SU-DHL-6 (cell line): ENCODE results near the gene FSTL4.

ENCODE experiments used
- H2AFZ ChIP-seq: fragments of 200-600 bp; sonication (generic); 2 replicates; pipeline ENCODE4 v1.6.1; 2014; ENCODE audit warnings: low read depth, mild to moderate bottlenecking, moderate library complexity, mixed read lengths, antibody characterized with exemption, low read length; ENCODE audit not compliant: severe bottlenecking
- H3F3A ChIP-seq: fragments of 200-600 bp; shearing (Covaris generic); 2 replicates; pipeline ENCODE4 v1.6.0; 2016; ENCODE audit warnings: antibody characterized with exemption, mild to moderate bottlenecking; ENCODE audit not compliant: insufficient read depth
- H3K27ac ChIP-seq: fragments of 200-600 bp; sonication (generic); 2 replicates; pipeline ENCODE4 v1.5.1; 2016; ENCODE audit warnings: low read depth, mild to moderate bottlenecking, low read length, moderate library complexity, mixed read lengths
- H3K27me3 ChIP-seq: fragments of 200-600 bp; sonication (generic), shearing (Covaris generic); 2 replicates; pipeline ENCODE4 v1.6.0; 2014; ENCODE audit warnings: mild to moderate bottlenecking, low read length
- H3K36me3 ChIP-seq: fragments of 200-600 bp; sonication (generic); 2 replicates; pipeline ENCODE4 v1.6.1; 2014; ENCODE audit warnings: mild to moderate bottlenecking, low read length, mixed read lengths
- H3K4me2 ChIP-seq: fragments of 300-600, 200-600 bp; shearing (Covaris generic), sonication (generic); 2 replicates; pipeline ENCODE4 v1.6.0; 2014; ENCODE audit warnings: low read length, low read depth, mild to moderate bottlenecking; ENCODE audit not compliant: poor library complexity, severe bottlenecking
- H3K4me3 ChIP-seq: fragments of 200-600 bp; sonication (generic); 2 replicates; pipeline ENCODE4 v1.5.1; 2014; ENCODE audit warnings: antibody characterized with exemption, low read length, mild to moderate bottlenecking, mixed read lengths; ENCODE audit not compliant: insufficient read depth, poor library complexity, severe bottlenecking
- H3K79me2 ChIP-seq: fragments of 200-600 bp; sonication (generic); 2 replicates; pipeline ENCODE4 v1.6.1; 2014; ENCODE audit warnings: mild to moderate bottlenecking, low read length, moderate library complexity; ENCODE audit not compliant: insufficient read depth
- H3K9ac ChIP-seq: fragments of 200-600 bp; sonication (generic); 2 replicates; pipeline ENCODE4 v1.7.0; 2014; ENCODE audit warnings: mild to moderate bottlenecking, low read length
- H3K9me2 ChIP-seq: fragments of 200-600 bp; sonication (generic); replicated peaks from 2 replicates; pipeline ENCODE4 v1.6.1; 2014; ENCODE audit warnings: low read length; ENCODE audit not compliant: insufficient read depth
- H3K9me3 ChIP-seq: fragments of 200-600 bp; sonication (generic); 2 replicates; pipeline ENCODE4 v1.6.1; 2014; ENCODE audit warnings: low read length, mixed read lengths; ENCODE audit not compliant: insufficient read depth
- H4K20me1 ChIP-seq: fragments of 200-600 bp; sonication (generic); 2 replicates; pipeline ENCODE4 v1.6.1; 2014; ENCODE audit warnings: low read depth, mild to moderate bottlenecking, antibody characterized with exemption, low read length, moderate library complexity, mixed read lengths
- EZH2phosphoT487 ChIP-seq: fragments of 200-600 bp; sonication (generic), shearing (Covaris generic); conservative IDR thresholded peaks from 2 replicates; pipeline ENCODE4 v1.6.1; 2018; ENCODE audit warnings: mild to moderate bottlenecking, antibody characterized with exemption, low read length, moderate library complexity, mixed read lengths
- TF ChIP-seq, protein P1 (sequence below): fragments of 200-600 bp; sonication (generic); IDR thresholded peaks from one replicate; pipeline ENCODE4 v1.5.1; 2017; ENCODE audit warnings: antibody characterized with exemption, mild to moderate bottlenecking, low read length, moderate library complexity; ENCODE audit not compliant: insufficient read depth, poor library complexity, severe bottlenecking

FSTL4 gene

DNA sequence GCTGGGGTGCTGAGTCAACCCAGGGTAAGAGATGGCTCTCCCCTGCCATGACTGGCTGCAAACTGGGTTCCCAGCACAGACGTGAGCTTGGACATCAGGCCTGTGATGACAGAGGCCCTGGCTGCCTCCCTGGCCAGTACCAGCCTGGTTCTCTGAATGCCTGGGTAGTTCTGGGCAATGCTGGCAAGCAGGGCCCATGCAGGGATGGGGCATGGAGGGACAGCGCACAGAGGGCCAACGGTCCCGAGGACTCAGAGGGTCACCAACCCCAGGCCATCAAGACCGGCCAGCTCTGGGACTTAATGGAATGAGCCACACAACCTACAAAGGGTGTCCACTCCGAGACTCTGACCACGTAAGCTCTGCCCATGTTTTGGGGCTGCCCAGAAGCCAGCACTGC, 241.4 kb downstream of the FSTL4 start:
- Histone ChIP-seq H3K4me2 (no peak overlapping the region), H3K36me3 (no peaks in the 10 kb centered on the region), H3K27me3 (no peaks in the 10 kb centered on the region), H3K9ac (no peak overlapping the region), H3K9me2 (no peaks in the 10 kb centered on the region), H2AFZ (no peak overlapping the region), H3K9me3 (no peaks in the 10 kb centered on the region), H4K20me1 (no peaks in the 10 kb centered on the region), H3K79me2 (no peaks in the 10 kb centered on the region), H3K4me3 (no peak overlapping the region), H3K27ac (no peak overlapping the region), H3F3A (no peaks in the 10 kb centered on the region)
- TF ChIP-seq EZH2phosphoT487 = no peak
- TF ChIP-seq, protein P1, sequence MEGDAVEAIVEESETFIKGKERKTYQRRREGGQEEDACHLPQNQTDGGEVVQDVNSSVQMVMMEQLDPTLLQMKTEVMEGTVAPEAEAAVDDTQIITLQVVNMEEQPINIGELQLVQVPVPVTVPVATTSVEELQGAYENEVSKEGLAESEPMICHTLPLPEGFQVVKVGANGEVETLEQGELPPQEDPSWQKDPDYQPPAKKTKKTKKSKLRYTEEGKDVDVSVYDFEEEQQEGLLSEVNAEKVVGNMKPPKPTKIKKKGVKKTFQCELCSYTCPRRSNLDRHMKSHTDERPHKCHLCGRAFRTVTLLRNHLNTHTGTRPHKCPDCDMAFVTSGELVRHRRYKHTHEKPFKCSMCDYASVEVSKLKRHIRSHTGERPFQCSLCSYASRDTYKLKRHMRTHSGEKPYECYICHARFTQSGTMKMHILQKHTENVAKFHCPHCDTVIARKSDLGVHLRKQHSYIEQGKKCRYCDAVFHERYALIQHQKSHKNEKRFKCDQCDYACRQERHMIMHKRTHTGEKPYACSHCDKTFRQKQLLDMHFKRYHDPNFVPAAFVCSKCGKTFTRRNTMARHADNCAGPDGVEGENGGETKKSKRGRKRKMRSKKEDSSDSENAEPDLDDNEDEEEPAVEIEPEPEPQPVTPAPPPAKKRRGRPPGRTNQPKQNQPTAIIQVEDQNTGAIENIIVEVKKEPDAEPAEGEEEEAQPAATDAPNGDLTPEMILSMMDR = no peak

DNA sequence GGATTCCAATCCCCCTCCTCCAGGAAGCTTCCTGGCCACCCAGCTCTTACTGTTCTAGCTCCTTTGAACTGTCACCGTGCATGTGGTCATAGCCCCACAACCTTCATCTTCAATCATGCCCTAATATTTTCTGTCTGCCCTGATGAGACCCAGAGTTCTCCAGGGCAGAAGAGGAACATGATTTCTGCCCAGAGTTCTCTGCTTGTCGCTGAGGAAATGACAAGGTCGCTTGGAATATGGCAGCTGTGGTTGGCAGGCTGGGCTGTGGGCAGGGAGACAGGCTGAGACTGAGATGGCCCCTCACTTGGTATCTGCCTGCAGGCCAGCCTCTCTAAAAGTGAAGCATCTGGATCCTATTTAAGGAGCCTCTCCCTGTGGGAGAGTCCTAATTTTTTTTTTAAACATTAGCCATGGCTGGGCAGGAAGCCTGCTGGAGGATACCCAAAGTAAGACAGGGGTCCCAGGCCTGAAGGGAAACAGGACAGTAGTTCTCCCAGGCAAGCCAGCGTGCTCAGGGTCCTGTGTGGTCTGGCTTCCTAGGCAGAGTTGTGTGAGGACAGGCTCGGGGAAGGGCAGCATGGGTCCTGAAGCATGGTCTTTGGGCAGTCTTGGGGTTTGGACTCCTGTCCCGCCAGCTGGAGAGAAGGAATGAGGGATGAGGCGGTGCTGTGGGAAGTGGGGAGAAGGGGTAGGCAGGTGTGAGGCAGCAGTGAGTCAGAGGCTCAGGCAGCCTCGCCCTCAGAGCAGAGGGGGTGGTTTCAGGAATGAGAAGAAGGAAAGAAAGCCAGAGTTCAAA, 242.1 kb downstream of the FSTL4 start:
- H3K27ac ChIP-seq = no peak overlapping the region
- H3K9me2 ChIP-seq = no peaks in the 10 kb centered on the region
- no peak overlapping the region for H3K4me3 ChIP-seq
- H3K27me3 ChIP-seq = no peaks in the 10 kb centered on the region
- no peaks in the 10 kb centered on the region for H3K79me2 ChIP-seq
- H4K20me1 ChIP-seq = no peaks in the 10 kb centered on the region
- no peak overlapping the region for H3K9ac ChIP-seq
- no peaks in the 10 kb centered on the region for H3F3A ChIP-seq
- no peak overlapping the region for H2AFZ ChIP-seq
- H3K36me3 ChIP-seq = no peaks in the 10 kb centered on the region
- H3K4me2 ChIP-seq = no peak overlapping the region
- H3K9me3 ChIP-seq = no peaks in the 10 kb centered on the region
- no peak for TF ChIP-seq EZH2phosphoT487
- TF ChIP-seq, protein P1 = no peak

DNA sequence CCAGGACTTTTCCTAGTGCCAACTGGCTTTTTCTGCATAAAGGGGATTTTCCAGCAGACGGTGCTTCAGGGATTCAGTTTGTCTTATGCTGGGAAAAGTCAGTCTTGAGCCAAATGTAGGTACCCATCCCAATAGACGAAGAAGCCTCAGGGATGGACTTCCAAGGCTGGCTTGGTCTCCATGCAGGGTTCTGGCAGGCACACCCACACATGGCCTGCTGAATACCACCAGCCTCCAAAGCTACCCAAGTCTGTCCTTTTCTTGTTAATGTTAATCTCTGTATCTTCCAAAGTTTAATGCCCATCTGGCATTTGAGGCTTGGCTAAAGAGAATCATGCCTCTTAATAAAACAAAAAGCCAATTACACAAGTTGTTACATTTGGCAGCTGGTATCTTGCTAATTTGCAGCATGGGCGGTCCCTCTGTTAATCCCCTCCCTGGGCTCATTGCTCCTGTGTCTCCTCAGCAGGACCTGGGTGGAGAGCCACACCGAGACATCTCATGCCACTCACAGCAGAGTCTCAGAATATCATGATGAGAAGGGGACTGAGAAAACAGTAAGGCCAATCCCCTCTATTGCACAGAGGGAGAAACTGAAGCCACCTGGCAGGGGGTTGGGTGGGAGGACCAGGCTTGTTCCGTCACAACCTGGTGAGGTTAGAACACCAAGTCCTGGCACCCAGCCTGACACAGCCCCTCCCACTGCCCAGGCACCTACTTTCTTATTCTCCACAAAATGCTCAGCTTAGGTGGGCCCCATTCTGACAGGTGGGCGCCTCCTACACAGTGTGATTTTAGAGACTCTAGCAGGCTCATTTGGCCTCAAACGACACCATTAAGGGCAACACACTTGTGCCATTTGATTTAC, 243.2 kb downstream of the FSTL4 start:
- H3K9ac ChIP-seq = no peak overlapping the region
- no peak overlapping the region for H3K27ac ChIP-seq
- H3K4me2 ChIP-seq = no peak overlapping the region
- H2AFZ ChIP-seq = no peak overlapping the region
- H3K4me3 ChIP-seq = no peak overlapping the region
- no peaks in the 10 kb centered on the region for H3K27me3 ChIP-seq
- H4K20me1 ChIP-seq = no peaks in the 10 kb centered on the region
- H3K79me2 ChIP-seq = no peaks in the 10 kb centered on the region
- H3K9me2 ChIP-seq = no peaks in the 10 kb centered on the region
- no peaks in the 10 kb centered on the region for H3K9me3 ChIP-seq
- no peaks in the 10 kb centered on the region for H3K36me3 ChIP-seq
- no peak for TF ChIP-seq EZH2phosphoT487
- TF ChIP-seq, protein P1 = no peak
- no peaks in the 10 kb centered on the region for H3F3A ChIP-seq
